ENCODE measurements around the gene CERS3. TPM values are rescaled to one million over a fixed set of nuclear protein-coding genes. Genes with fewer than 3 reads are reported as not detected.

CERS3 gene
- total RNA-seq, 1 donor from 2014 or later: not detected

GRCh38 chr15:100524326-100524725, 4.4 kb downstream of the CERS3 start:
- no peak for DNase-seq (ENCODE audit: low spot score)
- H3K4me3 Mint-ChIP-seq (ENCODE audit: unreplicated experiment): no peak overlapping the region
- peaks cover 4% of the 10 kb centered on the region for H3K4me1 Mint-ChIP-seq (ENCODE audit: unreplicated experiment)
- H3K9me3 Mint-ChIP-seq (ENCODE audit: unreplicated experiment): no peaks in the 10 kb centered on the region
- H3K27ac Mint-ChIP-seq (ENCODE audit: unreplicated experiment): no peak overlapping the region
- no peak for TF ChIP-seq CTCF (IDR thresholded peaks at IDR 0.05; ENCODE audit: unreplicated experiment)
- no peaks in the 10 kb centered on the region for H3K36me3 Mint-ChIP-seq (ENCODE audit: low read depth, unreplicated experiment)
- H3K27me3 Mint-ChIP-seq (ENCODE audit: unreplicated experiment): no peaks in the 10 kb centered on the region

GRCh38 chr15:100521907-100522306, 6.8 kb downstream of the CERS3 start:
- Mint-ChIP-seq H3K4me1 (ENCODE audit: unreplicated experiment) (peaks cover 4% of the 10 kb centered on the region), H3K27me3 (ENCODE audit: unreplicated experiment) (no peaks in the 10 kb centered on the region), H3K27ac (ENCODE audit: unreplicated experiment) (no peak overlapping the region), H3K36me3 (ENCODE audit: low read depth, unreplicated experiment) (no peaks in the 10 kb centered on the region), H3K4me3 (ENCODE audit: unreplicated experiment) (no peak overlapping the region), H3K9me3 (ENCODE audit: unreplicated experiment) (no peaks in the 10 kb centered on the region)
- no peak for TF ChIP-seq CTCF (IDR thresholded peaks at IDR 0.05; ENCODE audit: unreplicated experiment)
- no peak for DNase-seq (ENCODE audit: low spot score)

GRCh38 chr15:100520132-100520921, 8.4 kb downstream of the CERS3 start:
- Mint-ChIP-seq H3K4me3 (ENCODE audit: unreplicated experiment) (no peak overlapping the region), H3K27me3 (ENCODE audit: unreplicated experiment) (no peaks in the 10 kb centered on the region), H3K9me3 (ENCODE audit: unreplicated experiment) (no peaks in the 10 kb centered on the region), H3K4me1 (ENCODE audit: unreplicated experiment) (peaks cover 4% of the 10 kb centered on the region), H3K36me3 (ENCODE audit: low read depth, unreplicated experiment) (no peaks in the 10 kb centered on the region), H3K27ac (ENCODE audit: unreplicated experiment) (no peak overlapping the region)
- no peak for DNase-seq (ENCODE audit: low spot score)
- no peak for TF ChIP-seq CTCF (IDR thresholded peaks at IDR 0.05; ENCODE audit: unreplicated experiment)

- Mint-ChIP-seq H3K27ac (ENCODE audit: unreplicated experiment) (no peak overlapping the region), H3K9me3 (ENCODE audit: unreplicated experiment) (no peaks in the 10 kb centered on the region), H3K36me3 (ENCODE audit: low read depth, unreplicated experiment) (no peaks in the 10 kb centered on the region), H3K4me1 (ENCODE audit: unreplicated experiment) (peaks cover 4% of the 10 kb centered on the region), H3K4me3 (ENCODE audit: unreplicated experiment) (no peak overlapping the region), H3K27me3 (ENCODE audit: unreplicated experiment) (no peaks in the 10 kb centered on the region)
- no peak for DNase-seq (ENCODE audit: low spot score)
- TF ChIP-seq CTCF (IDR thresholded peaks at IDR 0.05; ENCODE audit: unreplicated experiment): no peak
These were observed 10.9 kb downstream of the CERS3 start for GRCh38 chr15:100517846-100518245.

All from endothelial cell (in vitro differentiated cells).